HG02885 (cell line): ENCODE results near the gene SPEM2.

Experiments used
- ATAC-seq: cut with Tn5 transposase; IDR thresholded peaks from one replicate; pipeline ENCODE4 v1.9.1; 2021; ENCODE audit warnings: mild to moderate bottlenecking; ENCODE audit not compliant: unreplicated experiment, poor library complexity

SPEM2 gene

DNA sequence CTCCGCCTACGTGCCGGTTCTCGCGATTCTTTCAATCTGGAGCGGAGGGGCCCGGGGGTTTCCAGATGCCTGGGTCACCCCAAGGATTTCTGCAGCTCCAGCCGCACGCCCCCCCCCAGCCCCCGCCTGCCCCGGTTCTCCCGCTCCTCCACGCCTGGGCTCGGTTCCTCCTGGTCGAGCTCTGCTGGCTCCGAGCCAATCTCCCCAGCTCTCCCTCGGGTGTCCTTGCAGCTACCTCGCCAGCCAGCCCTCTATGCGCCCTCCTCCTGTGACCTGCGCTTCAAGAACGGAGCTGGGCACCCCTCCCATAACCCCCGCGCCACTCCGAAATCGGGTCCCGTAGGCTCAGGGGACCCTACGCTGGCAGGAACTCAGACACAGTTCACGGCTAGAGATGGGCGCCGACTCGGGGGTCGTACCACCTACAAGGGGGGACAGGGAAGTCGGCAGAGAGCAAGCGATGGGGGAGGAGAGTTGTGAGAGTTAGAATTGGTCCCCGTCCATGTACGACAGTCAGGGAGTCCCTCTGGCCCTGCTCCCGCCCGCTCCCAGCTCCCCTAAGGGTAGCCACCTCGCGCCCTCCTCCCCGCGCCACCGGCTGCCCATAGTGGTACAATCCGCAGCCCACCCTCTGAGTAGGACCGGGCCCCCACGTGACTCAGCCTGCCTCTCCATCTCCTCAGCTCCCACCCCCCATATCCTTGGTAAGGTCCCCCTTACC is 14.9 kb downstream of the SPEM2 start:
- no peak for ATAC-seq

GRCh38 chr17:7440834-7441195 is 15.4 kb downstream of the SPEM2 start:
- ATAC-seq, result no peak

- ATAC-seq, result no peak
Measured at GRCh38 chr17:7441266-7441665, 15.8 kb downstream of the SPEM2 start.

DNA sequence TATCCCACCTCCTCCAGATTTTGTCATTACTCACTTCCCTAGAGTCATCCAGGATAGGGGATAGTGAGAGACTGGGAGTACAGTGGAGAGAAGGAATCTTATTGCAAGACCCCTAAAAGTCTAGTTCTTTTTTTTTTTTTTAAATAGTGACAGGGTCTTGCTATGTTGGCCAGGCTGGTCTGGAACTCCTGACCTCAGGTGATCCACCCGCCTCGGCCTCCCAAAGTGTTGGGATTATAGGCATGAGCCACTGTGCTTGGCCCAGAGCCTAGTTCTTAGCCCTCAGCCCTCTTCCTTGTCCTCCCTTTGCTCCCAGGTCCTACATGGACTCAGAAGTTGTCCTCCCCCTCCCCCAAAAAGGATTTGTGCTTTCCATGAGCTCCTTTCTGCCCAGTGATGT is 16.7 kb downstream of the SPEM2 start:
- no peak for ATAC-seq

GRCh38 chr17:7443499-7444485 is 18.4 kb downstream of the SPEM2 start:
- no peak for ATAC-seq

GRCh38 chr17:7444682-7445618 is 19.5 kb downstream of the SPEM2 start, which contains the start of gene CHRNB1:
TSS of gene CHRNB1 (plus strand) at chr17:7445061. CDS start at chr17:7445128, 67 bp downstream.
- no peak for ATAC-seq

- no peak for ATAC-seq
Measured at GRCh38 chr17:7445619-7445968, 20.2 kb downstream of the SPEM2 start.

GRCh38 chr17:7448461-7448860 is 23.0 kb downstream of the SPEM2 start:
- no peak for ATAC-seq

GRCh38 chr17:7459961-7460545 is 34.6 kb downstream of the SPEM2 start:
- ATAC-seq, result no peak

DNA sequence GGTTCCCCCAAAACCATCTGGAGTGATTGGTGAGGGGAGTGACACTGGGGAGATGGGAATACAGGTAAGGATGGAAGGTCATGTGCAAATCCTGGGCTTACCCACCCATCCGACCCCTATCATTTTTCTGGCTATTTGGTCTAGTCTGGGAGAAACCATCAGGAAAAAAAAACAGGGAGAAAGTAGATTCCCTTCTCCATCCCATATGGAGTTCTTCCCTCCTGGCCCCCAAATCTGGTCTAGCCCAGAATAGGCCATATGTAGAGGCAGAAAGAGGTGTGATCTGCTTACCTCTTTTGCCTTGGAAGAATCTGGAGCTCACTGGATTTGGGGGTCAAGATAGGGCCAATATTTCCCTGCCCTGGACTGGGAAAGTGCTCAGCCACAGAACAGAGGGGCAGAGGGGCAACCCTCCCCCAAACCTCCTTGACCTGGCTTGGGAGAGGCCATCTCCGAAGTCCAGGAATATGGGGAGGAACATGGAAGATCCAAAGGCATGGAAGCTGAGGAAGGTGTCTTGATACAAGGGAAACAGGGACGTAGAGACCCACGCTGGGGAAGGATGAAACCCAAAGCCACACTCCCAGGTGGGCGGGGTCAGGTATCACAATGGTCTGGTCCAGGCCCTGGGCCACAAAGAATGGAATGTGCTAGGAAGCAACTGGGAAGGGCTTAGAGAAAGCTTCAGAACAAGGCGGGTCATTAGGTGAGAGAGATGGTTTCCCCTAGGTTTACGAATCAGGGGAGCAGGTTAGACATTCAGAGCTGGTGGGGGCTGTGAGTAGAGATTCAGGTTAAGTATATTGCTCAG is 35.6 kb downstream of the SPEM2 start:
- no peak for ATAC-seq

- ATAC-seq, result no peak
Measured at GRCh38 chr17:7462474-7463371, 37.3 kb downstream of the SPEM2 start.

- no peak for ATAC-seq
Measured at GRCh38 chr17:7463372-7463846, 38.0 kb downstream of the SPEM2 start.

GRCh38 chr17:7464081-7464480 is 38.7 kb downstream of the SPEM2 start:
- ATAC-seq, result no peak

DNA sequence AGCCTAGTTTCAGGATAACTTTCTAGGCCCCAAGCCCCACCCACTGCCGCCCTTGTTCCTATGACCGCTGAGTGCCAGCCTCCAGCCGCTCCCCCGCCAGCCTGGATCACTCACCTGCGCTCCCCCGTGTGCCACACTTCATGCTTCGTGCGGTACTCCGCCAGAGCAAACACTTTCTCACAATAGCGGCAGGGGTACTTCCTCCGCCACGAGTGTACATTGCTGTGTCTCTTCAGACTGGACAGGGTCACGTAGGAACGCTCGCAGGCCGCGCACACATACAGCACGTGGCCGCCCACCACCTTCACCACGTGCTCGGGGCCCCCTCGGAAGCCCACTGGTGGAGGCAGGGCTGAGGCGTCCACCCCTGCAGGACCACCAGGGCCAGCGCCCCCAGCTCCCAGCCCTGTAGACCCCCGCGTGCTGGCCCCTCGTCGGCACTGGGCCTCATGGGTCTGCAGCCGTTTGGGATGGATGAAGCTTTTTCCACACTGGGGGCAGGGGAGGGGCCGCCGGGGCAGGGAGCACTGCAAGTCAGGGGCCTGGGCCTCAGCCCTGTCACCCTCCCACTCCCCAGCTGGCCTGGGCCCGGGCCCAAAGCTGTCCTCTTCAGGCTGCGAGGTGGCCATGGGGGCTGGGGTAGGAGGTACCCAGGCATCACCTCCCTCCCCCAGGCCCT is 40.3 kb downstream of the SPEM2 start:
- no peak for ATAC-seq

DNA sequence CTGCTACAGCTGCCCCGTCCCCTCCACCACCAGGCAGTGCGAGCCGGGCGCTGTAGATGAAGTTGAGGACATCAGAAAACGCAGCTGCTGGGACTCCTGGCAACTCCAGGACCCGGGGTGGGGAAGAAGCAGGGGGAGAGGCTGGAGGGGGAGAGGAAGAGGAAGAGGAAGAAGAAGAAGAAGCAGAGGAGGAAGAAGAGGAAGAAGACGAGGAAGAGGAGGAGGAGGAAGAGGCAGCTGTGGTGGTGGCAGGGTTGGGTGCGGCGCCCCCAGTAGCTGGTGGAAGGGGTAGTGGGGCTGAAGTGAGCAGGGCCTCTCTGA is 40.9 kb downstream of the SPEM2 start:
- no peak for ATAC-seq

DNA sequence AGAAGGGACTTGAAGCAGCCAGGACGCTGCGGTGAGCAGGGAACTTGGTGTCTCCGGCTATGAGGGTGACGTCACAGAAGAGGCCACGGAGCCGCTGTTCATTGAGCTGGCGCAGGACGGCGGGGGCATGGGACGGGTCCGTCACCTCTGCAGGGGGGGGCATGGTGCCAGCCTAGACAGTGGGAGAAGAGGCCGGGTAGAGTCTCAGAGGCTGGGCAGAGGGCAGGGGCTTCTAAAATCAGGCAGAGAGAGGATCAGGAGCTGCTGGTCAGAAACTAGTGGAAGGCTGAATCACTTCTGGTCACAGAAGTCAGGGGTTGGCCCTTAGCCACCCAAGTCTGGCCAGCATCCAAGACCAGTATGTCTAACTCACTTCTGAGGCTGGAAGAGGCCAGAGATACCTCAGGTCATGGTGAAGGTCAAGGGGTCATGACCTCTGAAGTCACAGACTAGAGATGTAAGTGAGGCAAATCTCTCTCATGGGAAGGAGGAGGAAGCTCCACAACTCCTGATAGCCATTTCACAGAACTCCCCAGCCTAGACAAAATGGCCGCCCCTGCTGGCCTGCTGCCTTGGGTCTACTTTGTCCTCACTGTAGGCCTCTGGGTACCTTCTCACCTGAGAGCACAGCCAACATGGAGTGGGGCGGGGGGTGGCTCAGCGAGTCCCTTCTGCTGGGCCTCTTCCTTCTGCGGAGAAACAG is 41.4 kb downstream of the SPEM2 start:
- no peak for ATAC-seq

DNA sequence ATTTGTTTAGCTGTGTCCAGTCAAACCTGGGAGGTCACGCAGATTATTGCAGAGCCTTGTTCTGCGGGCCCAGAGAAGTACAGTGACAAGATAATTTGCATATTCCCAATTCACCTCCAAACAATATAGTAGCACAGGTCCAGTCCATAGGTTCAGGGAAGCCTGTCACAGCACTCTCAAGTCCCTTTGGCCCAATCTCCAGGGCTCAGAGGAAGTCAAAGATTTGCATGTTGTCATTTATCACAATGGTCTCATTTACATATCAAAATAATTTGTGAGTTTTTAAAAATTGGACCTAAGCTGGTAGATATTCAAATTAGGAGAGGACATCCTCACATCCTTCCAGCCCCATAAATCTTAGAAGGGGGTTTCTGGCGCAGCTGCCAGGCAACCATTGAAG is 42.1 kb downstream of the SPEM2 start:
- ATAC-seq, result no peak
